HG02840 (cell line): ENCODE results near the gene KRT85.

ENCODE experiments used
- ATAC-seq: cut with Tn5 transposase; IDR thresholded peaks from one replicate; pipeline ENCODE4 v1.9.1; 2021; ENCODE audit warnings: mild to moderate bottlenecking, moderate library complexity, moderate number of reproducible peaks; ENCODE audit not compliant: unreplicated experiment, low FRiP score

The KRT85 gene

GRCh38 chr12:52369809-52370208, 2.5 kb upstream of the KRT85 start:
- ATAC-seq: no peak

GRCh38 chr12:52369211-52369610, 1.9 kb upstream of the KRT85 start:
- no peak for ATAC-seq

- no peak for ATAC-seq
Measured at GRCh38 chr12:52368508-52368907, 1.2 kb upstream of the KRT85 start.

- no peak for ATAC-seq
Measured at GRCh38 chr12:52367876-52368275, 595 bp upstream of the KRT85 start.

- no peak for ATAC-seq
Measured at GRCh38 chr12:52364901-52365489, 2.3 kb downstream of the KRT85 start.

GRCh38 chr12:52364061-52364460, 3.2 kb downstream of the KRT85 start:
- no peak for ATAC-seq

- ATAC-seq: no peak
Measured at GRCh38 chr12:52363111-52363679, 4.1 kb downstream of the KRT85 start.

- no peak for ATAC-seq
Measured at GRCh38 chr12:52362118-52362726, 5.1 kb downstream of the KRT85 start.

GRCh38 chr12:52361553-52361952, 5.7 kb downstream of the KRT85 start:
- no peak for ATAC-seq

- no peak for ATAC-seq
Measured at GRCh38 chr12:52360663-52361271, 6.5 kb downstream of the KRT85 start.

GRCh38 chr12:52360106-52360662, 7.1 kb downstream of the KRT85 start:
- ATAC-seq: no peak

- no peak for ATAC-seq
Measured at GRCh38 chr12:52359621-52360061, 7.6 kb downstream of the KRT85 start.

GRCh38 chr12:52358575-52359350, 8.5 kb downstream of the KRT85 start:
- ATAC-seq: peak; percentile 79

- no peak for ATAC-seq
Measured at GRCh38 chr12:52356762-52357580, 10.3 kb downstream of the KRT85 start.

- no peak for ATAC-seq
Measured at GRCh38 chr12:52356031-52356761, 11.1 kb downstream of the KRT85 start.

GRCh38 chr12:52355176-52355575, 12.1 kb downstream of the KRT85 start:
- ATAC-seq: no peak

- no peak for ATAC-seq
Measured at GRCh38 chr12:52354200-52354599, 13.1 kb downstream of the KRT85 start.

- no peak for ATAC-seq
Measured at GRCh38 chr12:52353766-52354165, 13.5 kb downstream of the KRT85 start.

GRCh38 chr12:52352951-52353350, 14.3 kb downstream of the KRT85 start:
- no peak for ATAC-seq
